GM20431 (cell line): ENCODE results near the gene DPYSL4.

Experiments
- in situ Hi-C: fragments of 300-500 bp; cut with MseI, MboI; formaldehyde crosslinking; loops from one replicate; pipeline ENCODE4 v1.15.0; 2020; ENCODE audit warnings: low sequenced_read_pairs; ENCODE audit not compliant: unreplicated experiment

Gene DPYSL4

DNA sequence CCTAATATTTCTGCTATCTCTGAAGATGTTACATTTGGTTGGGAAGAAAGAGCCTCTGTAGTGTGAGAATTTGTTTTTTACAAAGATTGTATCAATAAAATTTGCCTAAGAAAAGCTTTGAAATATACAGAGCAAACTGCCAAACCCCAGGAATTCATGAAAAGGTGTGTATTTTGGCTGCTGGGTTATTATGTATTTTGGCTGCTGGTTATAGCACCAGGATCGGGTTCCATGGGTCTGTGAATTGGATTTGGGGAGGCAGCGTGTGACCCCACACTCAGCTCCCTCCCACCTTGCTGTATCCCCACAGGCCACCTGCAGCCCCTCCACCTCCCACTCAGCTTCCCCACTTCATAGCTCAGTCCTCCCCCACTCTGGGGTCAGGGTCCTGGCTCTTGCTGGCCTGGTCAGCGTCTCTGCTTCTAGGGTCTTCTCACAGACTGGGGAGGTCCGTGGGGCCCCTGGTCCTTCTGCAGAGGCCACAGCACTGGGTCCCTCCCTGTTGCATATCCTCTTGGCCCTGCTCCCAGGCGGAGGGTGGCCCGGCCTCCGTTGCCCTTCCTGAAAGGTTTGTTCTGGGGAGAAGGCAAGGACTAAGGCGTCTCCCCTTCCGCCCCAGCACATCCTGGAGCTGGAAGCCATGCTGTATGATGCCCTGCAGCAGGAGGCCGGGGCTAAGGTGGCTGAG, 24.0 kb upstream of the DPYSL4 start:
- in situ Hi-C loops: no loop called here

GRCh38 chr10:132163278-132163765, 23.4 kb upstream of the DPYSL4 start:
- in situ Hi-C loops: no loop called here

- in situ Hi-C loops: no loop called here
Observed at GRCh38 chr10:132163826-132164515, 22.8 kb upstream of the DPYSL4 start.

GRCh38 chr10:132164761-132165278, 21.9 kb upstream of the DPYSL4 start:
- in situ Hi-C loops: no loop called here

DNA sequence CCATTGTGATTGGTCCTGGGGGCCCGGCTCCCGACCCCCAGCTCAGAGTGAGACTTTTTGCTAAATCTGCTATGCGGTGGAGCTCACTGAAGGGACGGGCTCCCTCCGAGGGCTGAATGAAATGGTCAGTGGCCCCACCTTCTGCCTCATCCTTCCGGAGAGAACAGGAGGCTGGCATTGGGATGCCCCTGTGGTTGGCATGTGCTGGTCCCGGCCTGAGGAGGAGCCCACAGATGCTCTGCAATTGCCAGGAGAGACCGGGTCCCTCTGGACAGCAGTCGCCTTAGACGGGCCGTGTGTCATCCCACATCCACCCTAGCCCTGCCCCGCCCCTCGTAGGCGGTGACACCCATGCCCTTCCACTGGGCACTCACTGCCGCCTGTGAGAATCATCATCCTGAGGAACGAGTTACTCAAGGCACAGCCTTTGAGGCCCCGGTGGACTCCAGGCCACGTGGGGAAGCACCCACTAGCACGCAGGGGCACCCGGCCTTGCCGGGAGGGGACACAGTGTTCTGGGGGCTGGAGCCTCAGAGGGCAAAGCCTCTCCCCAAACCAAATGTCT, 21.2 kb upstream of the DPYSL4 start:
- in situ Hi-C loops: no loop called here

GRCh38 chr10:132166216-132166950, 20.4 kb upstream of the DPYSL4 start:
- in situ Hi-C loops: no loop called here

GRCh38 chr10:132167041-132167674, 19.6 kb upstream of the DPYSL4 start:
- in situ Hi-C loops: no loop called here

- in situ Hi-C loops: no loop called here
Observed at GRCh38 chr10:132167976-132168375, 18.8 kb upstream of the DPYSL4 start.

GRCh38 chr10:132168571-132169030, 18.1 kb upstream of the DPYSL4 start:
- in situ Hi-C loops: no loop called here

DNA sequence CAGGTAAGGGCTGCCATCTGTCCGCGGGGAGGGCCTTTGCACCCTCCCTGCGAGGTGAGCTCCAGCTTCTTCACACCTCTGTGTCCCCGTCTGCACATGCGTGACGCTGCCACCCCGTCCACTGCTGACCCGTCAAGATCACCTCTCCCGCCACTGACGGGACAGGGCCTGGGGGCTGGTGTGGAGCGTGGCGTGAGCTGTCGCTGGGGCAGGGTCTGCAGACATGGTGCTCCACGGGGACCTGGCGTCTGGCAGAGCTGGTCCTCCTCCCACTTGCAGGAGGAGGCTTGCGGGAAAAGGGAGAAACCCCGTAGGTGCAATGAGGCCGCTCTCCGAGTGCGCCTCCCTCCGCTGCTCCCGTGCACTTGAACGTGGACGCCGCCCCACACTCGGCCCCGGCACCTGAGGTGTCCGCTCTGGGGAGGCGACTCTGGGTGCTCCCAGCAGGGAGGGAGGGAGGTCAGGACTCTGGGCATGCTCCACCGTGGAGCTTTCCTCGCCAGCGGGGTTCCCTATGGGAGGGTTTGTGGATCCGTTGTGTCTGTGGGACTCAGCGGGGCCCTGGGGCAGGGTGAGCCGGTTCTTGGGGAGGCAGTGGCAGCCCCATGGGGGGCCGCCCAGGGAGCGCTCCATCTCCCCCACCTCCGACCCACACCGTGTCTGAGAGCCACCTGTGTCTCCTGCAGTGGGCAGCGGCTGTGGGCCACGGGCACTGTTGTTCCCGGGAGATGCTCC, 17.6 kb upstream of the DPYSL4 start:
- in situ Hi-C loops: no loop called here

DNA sequence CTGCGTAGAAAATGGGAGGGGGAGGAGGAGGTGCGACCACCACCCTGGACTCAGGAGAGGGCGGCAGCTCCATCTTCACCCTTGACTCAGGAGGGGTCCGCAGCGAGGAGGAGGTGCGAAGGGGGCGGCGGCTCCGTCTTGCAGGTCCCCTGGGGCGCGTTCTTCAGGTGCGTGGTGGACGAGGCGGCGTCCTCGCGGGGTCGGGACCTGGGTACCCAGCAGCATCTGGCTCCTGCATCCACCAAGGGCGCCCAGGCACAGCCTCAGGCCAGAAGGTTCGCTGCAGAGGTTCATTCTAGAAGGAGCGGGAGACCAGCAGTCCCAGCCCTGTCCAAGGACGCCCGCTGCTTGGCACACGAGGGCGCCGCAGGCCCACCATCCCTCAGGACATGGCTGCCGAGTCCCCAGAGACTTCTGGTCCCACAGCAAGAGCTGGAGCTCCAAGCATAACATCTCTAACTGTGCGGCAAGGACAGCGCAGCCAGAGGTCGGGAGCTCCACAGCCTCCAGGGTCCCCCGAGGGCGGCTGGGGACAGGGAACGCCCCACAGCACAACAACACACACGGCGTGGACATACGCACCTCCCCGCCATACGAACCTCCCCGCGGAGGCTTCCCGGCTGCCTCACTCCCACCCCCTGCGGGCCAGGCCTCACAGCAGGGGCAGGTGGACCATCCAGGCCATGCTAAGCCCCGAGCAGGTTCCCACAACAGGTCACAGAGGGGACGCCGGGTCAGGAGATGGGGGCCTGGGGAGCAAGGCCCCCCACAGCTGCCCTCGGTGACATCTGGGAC, 16.8 kb upstream of the DPYSL4 start:
- in situ Hi-C loops: no loop called here

DNA sequence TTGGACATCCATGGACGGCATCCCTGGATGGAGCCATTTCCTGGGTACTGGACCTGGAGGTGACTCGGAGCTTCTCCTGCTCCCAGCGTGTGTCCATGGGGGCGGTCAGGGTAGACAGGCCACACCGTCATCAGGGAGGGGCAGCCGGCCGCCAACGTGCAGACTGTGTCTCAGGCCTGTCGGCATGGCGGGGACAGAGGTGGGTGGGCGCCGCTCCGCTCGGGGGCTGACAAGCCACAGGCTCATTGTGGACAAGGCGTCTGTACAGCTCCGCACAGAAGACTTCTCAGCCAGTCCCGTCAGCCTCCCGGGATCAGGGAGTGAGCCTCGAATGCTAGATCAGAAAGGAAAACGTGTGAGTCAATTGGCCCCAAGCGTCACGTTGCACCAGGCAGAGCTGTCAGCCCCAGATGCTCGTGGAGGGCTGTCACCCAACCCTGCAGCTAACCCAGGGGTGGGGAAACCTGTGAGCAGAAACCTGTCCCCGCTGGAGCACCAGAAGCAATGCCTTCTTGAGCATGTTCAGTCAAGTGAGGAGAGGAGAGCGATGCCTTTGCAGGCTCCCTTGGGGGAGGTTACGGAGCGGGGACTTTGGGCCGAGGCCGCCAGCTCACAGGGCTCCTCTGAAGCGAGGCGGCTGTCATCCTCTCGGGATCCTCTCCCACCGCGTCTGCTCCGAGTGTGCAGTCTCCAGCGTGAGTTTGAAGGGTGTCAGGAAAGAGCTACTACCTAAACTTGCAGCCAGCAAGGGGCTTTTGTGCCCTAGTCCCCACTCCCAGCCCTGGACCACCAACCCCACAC, 16.0 kb upstream of the DPYSL4 start:
- in situ Hi-C loops: no loop called here

GRCh38 chr10:132172091-132173066, 14.4 kb upstream of the DPYSL4 start:
- in situ Hi-C loops: no loop called here

DNA sequence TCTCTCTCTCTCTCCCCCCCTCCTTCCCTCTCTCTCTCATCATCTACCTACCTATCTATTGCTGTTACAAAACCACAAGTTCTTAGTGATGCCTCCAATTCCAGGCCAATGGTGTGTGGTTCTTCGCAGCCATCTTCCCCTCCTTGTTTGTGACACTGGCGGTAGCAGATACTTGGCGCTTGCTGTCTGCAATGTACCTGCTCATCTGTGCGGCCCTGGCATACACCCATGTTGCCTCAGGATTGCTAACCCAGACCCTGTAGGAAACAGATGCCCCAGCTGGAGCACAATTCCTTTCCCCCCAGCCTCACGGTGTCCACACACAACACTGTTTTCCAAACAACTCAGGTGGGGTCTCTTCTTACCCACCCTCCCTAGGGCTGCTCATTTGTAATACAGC, 13.6 kb upstream of the DPYSL4 start:
- in situ Hi-C loops: no loop called here

GRCh38 chr10:132174237-132174636, 12.5 kb upstream of the DPYSL4 start:
- in situ Hi-C loops: no loop called here

DNA sequence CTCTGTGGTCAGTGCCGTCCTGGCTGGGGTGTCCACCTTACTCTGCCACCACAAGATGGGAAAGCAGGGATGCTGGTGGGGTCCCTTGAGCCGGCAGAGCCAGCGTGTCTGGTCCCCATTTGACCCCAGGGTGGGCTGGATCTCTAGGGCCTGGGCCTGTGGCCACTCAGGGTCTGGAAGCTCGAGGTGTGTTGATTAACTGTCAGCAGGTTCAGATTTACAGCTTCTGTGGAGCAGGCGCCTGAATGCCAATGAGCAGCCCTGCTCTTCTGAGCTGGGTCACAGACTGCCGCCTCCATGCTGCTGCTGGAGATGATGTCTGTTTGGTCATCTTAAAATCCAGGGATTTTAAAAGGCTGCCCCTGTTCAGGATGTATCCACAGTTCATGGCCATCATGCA, 11.3 kb upstream of the DPYSL4 start:
- in situ Hi-C loops: no loop called here
